Right lobe of liver (tissue), 4 donors: Measurements from ENCODE around the gene FEM1B.

Source experiments
- POLR2A ChIP-seq: fragments of 450-650 bp; IDR thresholded peaks from one replicate; pipeline ENCODE4 v1.6.1; 2017; ENCODE audit warnings: antibody characterized with exemption, mild to moderate bottlenecking
- TF ChIP-seq, protein P1 (sequence below), 4 donors: fragments of 200-600 bp in 3 of 4; fragments of 450-650 bp in 1 of 4; IDR thresholded peaks; one replicate each; pipeline versions ENCODE4 v1.5.1 to v1.8.0; 2016 to 2022; ENCODE audit warnings: antibody characterized with exemption in 4 of 4, mild to moderate bottlenecking in 2 of 4
- donor health status: DM: no; HTN: no; CAD: no.
- donor health status: DM: no; HTN: no; CAD: no.
- donor health status: DM: no; HTN: yes; CAD: no.

DNA sequence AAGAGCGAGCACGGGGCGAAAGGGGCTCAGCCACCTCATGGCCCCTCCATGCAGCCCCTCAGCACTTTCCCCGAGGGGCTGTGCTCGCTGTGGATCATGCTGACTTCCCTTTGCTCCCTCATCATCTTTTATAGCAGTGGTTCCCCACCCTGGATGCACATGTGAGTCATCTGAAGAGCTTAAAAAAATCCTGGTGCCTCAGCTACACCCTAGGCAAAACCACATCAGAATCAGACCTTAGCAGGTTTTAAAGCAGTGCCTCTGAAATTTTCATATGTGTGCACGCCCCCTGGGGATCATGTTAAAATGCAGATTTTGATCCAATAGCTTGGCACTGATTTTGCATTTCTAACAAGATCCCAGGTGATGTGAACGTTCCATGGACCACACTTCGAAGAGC lies 50.9 kb downstream of the FEM1B start:
- TF ChIP-seq, protein P1, sequence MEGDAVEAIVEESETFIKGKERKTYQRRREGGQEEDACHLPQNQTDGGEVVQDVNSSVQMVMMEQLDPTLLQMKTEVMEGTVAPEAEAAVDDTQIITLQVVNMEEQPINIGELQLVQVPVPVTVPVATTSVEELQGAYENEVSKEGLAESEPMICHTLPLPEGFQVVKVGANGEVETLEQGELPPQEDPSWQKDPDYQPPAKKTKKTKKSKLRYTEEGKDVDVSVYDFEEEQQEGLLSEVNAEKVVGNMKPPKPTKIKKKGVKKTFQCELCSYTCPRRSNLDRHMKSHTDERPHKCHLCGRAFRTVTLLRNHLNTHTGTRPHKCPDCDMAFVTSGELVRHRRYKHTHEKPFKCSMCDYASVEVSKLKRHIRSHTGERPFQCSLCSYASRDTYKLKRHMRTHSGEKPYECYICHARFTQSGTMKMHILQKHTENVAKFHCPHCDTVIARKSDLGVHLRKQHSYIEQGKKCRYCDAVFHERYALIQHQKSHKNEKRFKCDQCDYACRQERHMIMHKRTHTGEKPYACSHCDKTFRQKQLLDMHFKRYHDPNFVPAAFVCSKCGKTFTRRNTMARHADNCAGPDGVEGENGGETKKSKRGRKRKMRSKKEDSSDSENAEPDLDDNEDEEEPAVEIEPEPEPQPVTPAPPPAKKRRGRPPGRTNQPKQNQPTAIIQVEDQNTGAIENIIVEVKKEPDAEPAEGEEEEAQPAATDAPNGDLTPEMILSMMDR (IDR thresholded peaks at IDR 0.05), result no peak
- no peak for TF ChIP-seq POLR2A
